AG04450 (cell line): Measurements from ENCODE around the gene CHD3. TPM values are rescaled to one million over a fixed set of nuclear protein-coding genes. Genes with fewer than 3 reads are reported as not detected.

ENCODE experiments used
- CTCF ChIA-PET: fragments of 300-600, 350-600 bp; formaldehyde crosslinking; extraction: SDS; loops from one replicate; lab custom pipeline; 2022; ENCODE audit warnings: antibody characterized with exemption, inconsistent platforms; lab: Charles Lee
- POLR2A ChIA-PET: fragments of 350-600 bp; formaldehyde crosslinking; extraction: SDS; loops from one replicate; lab custom pipeline; 2021; ENCODE audit warnings: antibody characterized with exemption, inconsistent platforms; lab: Yijun Ruan, JAX
- DNase-seq: peaks from one replicate; pipeline ENCODE4 v3.0.0-alpha.2; 2011; ENCODE audit warnings: low read depth, low spot score
- H3K27ac ChIP-seq: one replicate; pipeline ENCODE4 v1.5.1; 2012; ENCODE audit warnings: low read depth, low read length, control low read depth
- H3K27me3 ChIP-seq: one replicate; pipeline ENCODE4 v1.6.0; 2012; ENCODE audit warnings: low read length; ENCODE audit not compliant: control insufficient read depth, insufficient read depth
- H3K4me3 ChIP-seq: 2 replicates; pipeline ENCODE4 v1.5.1; 2011; ENCODE audit warnings: mild to moderate bottlenecking, low read depth, low read length, control low read depth
- H3K9me3 ChIP-seq: 2 replicates; pipeline ENCODE4 v1.5.1; 2012; ENCODE audit warnings: low read length; ENCODE audit not compliant: control insufficient read depth, insufficient read depth
- polyA plus RNA-seq: library from polyadenylated mRNA; depleted of rRNA; stranded (reverse); fragments of >200 nt; gene quantifications from 2 replicates; pipeline ENCODE4 v1.2.3, GENCODE V29; 2011
- TF ChIP-seq, protein P1 (sequence below): IDR thresholded peaks from 2 replicates; pipeline ENCODE4 v1.5.1; 2011; ENCODE audit warnings: low read depth, low read length, control low read depth, inconsistent platforms

Gene CHD3
- polyA plus RNA-seq, 1 experiment, result 50.0 TPM

DNA sequence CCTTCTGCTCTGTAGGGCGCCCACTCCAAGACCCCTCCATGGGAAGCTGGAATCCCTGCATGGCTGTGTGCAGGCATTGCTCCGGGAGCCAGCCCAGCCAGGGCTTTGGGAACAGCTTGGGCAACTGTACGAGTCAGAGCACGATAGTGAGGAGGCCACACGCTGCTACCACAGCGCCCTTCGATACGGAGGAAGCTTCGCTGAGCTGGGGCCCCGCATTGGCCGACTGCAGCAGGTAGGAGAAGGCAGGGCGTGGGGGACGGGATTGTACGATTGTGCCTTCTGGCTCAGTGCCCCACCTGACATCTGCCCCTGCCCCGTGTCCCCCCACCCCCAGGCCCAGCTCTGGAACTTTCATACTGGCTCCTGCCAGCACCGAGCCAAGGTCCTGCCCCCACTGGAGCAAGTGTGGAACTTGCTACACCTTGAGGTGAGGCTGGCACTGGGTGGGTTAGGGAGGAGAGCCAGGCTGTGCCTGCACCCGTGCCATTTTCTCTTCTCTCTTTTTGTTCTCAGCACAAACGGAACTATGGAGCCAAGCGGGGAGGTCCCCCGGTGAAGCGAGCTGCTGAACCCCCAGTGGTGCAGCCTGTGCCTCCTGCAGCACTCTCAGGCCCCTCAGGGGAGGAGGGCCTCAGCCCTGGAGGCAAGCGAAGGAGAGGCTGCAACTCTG is 42.4 kb upstream of the CHD3 start:
- TF ChIP-seq, protein P1, sequence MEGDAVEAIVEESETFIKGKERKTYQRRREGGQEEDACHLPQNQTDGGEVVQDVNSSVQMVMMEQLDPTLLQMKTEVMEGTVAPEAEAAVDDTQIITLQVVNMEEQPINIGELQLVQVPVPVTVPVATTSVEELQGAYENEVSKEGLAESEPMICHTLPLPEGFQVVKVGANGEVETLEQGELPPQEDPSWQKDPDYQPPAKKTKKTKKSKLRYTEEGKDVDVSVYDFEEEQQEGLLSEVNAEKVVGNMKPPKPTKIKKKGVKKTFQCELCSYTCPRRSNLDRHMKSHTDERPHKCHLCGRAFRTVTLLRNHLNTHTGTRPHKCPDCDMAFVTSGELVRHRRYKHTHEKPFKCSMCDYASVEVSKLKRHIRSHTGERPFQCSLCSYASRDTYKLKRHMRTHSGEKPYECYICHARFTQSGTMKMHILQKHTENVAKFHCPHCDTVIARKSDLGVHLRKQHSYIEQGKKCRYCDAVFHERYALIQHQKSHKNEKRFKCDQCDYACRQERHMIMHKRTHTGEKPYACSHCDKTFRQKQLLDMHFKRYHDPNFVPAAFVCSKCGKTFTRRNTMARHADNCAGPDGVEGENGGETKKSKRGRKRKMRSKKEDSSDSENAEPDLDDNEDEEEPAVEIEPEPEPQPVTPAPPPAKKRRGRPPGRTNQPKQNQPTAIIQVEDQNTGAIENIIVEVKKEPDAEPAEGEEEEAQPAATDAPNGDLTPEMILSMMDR, result no peak
- H3K27ac ChIP-seq, result no peak overlapping the region
- no peak overlapping the region for H3K4me3 ChIP-seq
- H3K27me3 ChIP-seq, result no peaks in the 10 kb centered on the region
- ChIA-PET CTCF (no interaction called here), POLR2A (no interaction called here)
- no peak for DNase-seq
- H3K9me3 ChIP-seq, result peaks cover 4% of the 10 kb centered on the region; the same call in 1 of the 2 replicates

DNA sequence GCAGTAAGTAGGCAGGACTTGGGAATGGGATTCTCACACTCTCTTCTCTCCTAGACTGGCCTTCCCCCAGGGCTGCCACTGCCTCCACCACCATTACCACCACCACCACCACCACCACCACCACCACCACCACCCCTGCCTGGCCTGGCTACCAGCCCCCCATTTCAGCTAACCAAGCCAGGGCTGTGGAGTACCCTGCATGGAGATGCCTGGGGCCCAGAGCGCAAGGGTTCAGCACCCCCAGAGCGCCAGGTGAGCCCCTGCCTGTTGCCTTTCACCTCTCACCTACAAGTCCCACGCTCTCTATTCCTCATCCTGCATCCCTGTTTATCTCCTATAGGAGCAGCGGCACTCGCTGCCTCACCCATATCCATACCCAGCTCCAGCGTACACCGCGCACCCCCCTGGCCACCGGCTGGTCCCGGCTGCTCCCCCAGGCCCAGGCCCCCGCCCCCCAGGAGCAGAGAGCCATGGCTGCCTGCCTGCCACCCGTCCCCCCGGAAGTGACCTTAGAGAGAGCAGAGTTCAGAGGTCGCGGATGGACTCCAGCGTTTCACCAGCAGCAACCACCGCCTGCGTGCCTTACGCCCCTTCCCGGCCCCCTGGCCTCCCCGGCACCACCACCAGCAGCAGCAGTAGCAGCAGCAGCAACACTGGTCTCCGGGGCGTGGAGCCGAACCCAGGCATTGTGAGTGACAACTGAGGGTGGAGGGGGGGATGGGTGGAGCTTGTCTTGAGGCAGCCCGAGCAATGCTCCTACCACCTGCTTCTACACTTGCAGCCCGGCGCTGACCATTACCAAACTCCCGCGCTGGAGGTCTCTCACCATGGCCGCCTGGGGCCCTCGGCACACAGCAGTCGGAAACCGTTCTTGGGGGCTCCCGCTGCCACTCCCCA is 41.6 kb upstream of the CHD3 start:
- Histone ChIP-seq H3K27me3 (no peaks in the 10 kb centered on the region), H3K27ac (no peak overlapping the region), H3K4me3 (no peak overlapping the region), H3K9me3 (peaks cover 4% of the 10 kb centered on the region; the same call in 1 of the 2 replicates)
- CTCF ChIA-PET, result no interaction called here
- no peak for DNase-seq
- POLR2A ChIA-PET, result interaction anchor here (0.6 kb wide), 1 partner anchor 10 kb away, joined by 3 read pairs; the partner anchor contains the start of gene NAA38
- TF ChIP-seq, protein P1, result no peak

DNA sequence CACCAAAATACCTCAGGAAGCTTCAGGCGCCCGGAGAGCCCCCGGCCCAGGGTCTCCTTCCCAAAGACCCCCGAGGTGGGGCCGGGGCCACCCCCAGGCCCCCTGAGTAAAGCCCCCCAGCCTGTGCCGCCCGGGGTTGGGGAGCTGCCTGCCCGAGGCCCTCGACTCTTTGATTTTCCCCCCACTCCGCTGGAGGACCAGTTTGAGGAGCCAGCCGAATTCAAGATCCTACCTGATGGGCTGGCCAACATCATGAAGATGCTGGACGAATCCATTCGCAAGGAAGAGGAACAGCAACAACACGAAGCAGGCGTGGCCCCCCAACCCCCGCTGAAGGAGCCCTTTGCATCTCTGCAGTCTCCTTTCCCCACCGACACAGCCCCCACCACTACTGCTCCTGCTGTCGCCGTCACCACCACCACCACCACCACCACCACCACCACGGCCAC is 40.4 kb upstream of the CHD3 start:
- ChIA-PET POLR2A (no interaction called here), CTCF (interaction anchor here (0.7 kb wide), 1 partner anchor 16 kb away, joined by 3 read pairs; no protein-coding TSS in a partner anchor)
- TF ChIP-seq, protein P1, result no peak
- no peak overlapping the region for H3K27ac ChIP-seq
- H3K27me3 ChIP-seq, result no peaks in the 10 kb centered on the region
- no peak overlapping the region for H3K4me3 ChIP-seq
- H3K9me3 ChIP-seq, result peaks cover 4% of the 10 kb centered on the region; the same call in 1 of the 2 replicates
- no peak for DNase-seq

DNA sequence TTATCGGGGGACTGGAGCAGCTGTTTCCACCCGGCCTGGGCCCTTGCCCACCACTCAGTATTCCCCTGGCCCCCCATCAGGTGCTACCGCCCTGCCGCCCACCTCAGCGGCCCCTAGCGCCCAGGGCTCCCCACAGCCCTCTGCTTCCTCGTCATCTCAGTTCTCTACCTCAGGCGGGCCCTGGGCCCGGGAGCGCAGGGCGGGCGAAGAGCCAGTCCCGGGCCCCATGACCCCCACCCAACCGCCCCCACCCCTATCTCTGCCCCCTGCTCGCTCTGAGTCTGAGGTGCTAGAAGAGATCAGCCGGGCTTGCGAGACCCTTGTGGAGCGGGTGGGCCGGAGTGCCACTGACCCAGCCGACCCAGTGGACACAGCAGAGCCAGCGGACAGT is 39.9 kb upstream of the CHD3 start:
- POLR2A ChIA-PET, result interaction anchor here (0.6 kb wide), 1 partner anchor 275 kb away, joined by 3 read pairs; no protein-coding TSS in a partner anchor
- H3K9me3 ChIP-seq, result peaks cover 4% of the 10 kb centered on the region; the same call in 1 of the 2 replicates
- CTCF ChIA-PET, result interaction anchor here (0.7 kb wide), 1 partner anchor 16 kb away, joined by 3 read pairs; no protein-coding TSS in a partner anchor

More for the DNA sequence above, 39.9 kb upstream of the CHD3 start:
- Histone ChIP-seq H3K27ac (no peak overlapping the region), H3K27me3 (no peaks in the 10 kb centered on the region), H3K4me3 (no peak overlapping the region)
- TF ChIP-seq, protein P1, result no peak
- DNase-seq, result no peak
